Measurements from ENCODE around the gene CFAP92.

The CFAP92 gene

DNA sequence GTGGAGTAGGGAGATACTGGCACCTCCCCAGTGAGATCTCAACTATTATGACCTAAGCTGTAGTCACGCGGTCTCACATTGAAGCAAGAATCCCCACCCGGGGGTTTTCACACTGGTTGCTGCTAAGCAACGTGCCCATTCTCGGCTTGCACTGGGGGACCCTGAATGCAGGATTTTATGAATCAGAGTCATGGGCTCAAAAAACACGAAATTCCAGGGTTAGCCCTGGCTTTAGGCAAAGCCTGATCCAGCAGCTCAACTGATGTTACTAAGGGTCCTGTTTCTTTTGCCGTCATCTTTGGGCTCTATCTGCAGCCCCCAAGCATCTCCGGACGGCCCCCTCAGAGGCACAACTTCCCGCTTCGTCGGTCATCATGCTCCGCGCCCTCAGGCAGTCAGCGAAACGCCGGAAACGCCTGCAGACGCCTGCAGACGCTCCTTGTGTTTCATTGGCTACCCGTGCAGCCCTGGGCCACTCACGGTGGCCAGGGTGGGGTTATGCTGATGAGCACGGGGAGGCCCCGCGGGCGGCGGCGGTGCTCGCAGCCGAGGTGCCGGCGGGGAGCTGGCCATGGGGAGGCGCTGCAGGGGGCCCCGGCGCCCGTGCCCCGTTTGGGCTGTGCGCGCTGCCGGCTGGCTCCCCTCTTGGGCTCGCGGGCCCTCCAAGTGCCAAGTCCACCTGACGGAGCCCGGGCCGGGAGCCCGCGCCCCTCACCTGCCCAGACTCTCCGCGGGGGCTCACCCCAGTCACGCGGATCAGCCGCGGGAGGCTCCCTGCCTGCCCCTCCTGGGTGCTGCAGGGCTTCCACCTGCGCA, 33.1 kb upstream of the CFAP92 start:
- Mint-ChIP-seq H3K4me1 (peaks cover 14% of the 10 kb centered on the region), H3K9me3 (peaks cover 4% of the 10 kb centered on the region), H3K4me3 (peak overlapping the region; percentile 61), H3K27ac (no peak overlapping the region), H3K27me3 (ENCODE audit: low read depth, poor library complexity) (peaks cover 27% of the 10 kb centered on the region), H3K36me3 (ENCODE audit: low read depth) (no peaks in the 10 kb centered on the region)
- TF ChIP-seq CTCF (IDR thresholded peaks at IDR 0.05): peak; percentile 54
- DNase-seq: peak; percentile 85

DNA sequence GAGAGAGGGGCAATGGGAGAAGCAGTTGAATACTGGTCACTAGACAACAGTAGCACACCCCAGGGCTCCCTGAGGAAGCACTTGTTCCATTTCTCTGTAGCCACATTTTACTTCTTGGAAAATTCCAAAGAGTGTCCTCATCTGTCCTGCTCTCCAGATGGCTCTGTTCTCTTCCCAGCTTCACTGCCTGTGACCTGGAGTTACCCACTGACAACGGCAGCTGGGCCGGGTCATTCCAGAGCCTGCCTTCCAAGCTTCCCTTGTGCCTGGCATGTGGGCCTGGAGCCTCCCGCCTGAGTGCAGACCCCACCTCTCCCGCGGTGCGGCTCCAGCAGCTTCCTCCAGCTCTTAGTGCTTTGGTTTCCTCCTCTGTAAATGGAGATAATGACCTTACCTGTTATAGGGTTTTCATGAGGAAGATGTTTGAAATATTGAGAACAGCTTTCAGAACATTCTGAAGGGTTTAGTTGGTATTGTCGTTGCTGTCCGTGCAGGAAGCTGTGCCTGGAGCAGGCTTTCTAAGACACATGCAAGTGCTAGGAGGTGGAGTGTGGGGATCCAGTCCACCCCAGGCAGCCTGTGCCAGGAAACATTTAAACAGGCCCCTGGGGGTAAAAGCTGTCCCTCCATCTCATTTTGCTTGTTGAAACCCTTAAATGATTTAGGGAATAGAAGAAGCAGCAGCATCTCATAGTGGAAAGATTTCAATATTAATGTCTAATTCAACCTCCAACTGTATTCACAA, 32.0 kb upstream of the CFAP92 start:
- no peak overlapping the region for H3K27ac Mint-ChIP-seq
- no peak for DNase-seq
- TF ChIP-seq CTCF (IDR thresholded peaks at IDR 0.05): no peak
- H3K4me3 Mint-ChIP-seq: peak overlapping the region; percentile 61
- peaks cover 4% of the 10 kb centered on the region for H3K9me3 Mint-ChIP-seq
- peaks cover 10% of the 10 kb centered on the region for H3K4me1 Mint-ChIP-seq
- peaks cover 30% of the 10 kb centered on the region for H3K27me3 Mint-ChIP-seq (ENCODE audit: low read depth, poor library complexity)
- H3K36me3 Mint-ChIP-seq (ENCODE audit: low read depth): no peaks in the 10 kb centered on the region

GRCh38 chr3:129025108-129025507, 31.2 kb upstream of the CFAP92 start:
- H3K4me1 Mint-ChIP-seq: peaks cover 10% of the 10 kb centered on the region
- TF ChIP-seq CTCF (IDR thresholded peaks at IDR 0.05): no peak

GRCh38 chr3:129023909-129024308, 30.0 kb upstream of the CFAP92 start:
- Mint-ChIP-seq H3K4me3 (no peak overlapping the region), H3K9me3 (peaks cover under 1% of the 10 kb centered on the region), H3K27ac (no peak overlapping the region), H3K27me3 (ENCODE audit: low read depth, poor library complexity) (peaks cover 27% of the 10 kb centered on the region), H3K4me1 (peaks cover 14% of the 10 kb centered on the region), H3K36me3 (ENCODE audit: low read depth) (no peaks in the 10 kb centered on the region)
- DNase-seq: no peak
- no peak for TF ChIP-seq CTCF (IDR thresholded peaks at IDR 0.05)

More at GRCh38 chr3:129025108-129025507, 31.2 kb upstream of the CFAP92 start:
- no peak for DNase-seq
- Mint-ChIP-seq H3K27ac (no peak overlapping the region), H3K4me3 (no peak overlapping the region), H3K36me3 (ENCODE audit: low read depth) (no peaks in the 10 kb centered on the region), H3K27me3 (ENCODE audit: low read depth, poor library complexity) (peaks cover 30% of the 10 kb centered on the region), H3K9me3 (peaks cover 4% of the 10 kb centered on the region)

- Mint-ChIP-seq H3K27me3 (ENCODE audit: low read depth, poor library complexity) (peaks cover 24% of the 10 kb centered on the region), H3K27ac (no peak overlapping the region), H3K36me3 (ENCODE audit: low read depth) (no peaks in the 10 kb centered on the region), H3K4me3 (no peak overlapping the region), H3K4me1 (peaks cover 22% of the 10 kb centered on the region), H3K9me3 (no peaks in the 10 kb centered on the region)
- TF ChIP-seq CTCF (IDR thresholded peaks at IDR 0.05): no peak
- no peak for DNase-seq
These were observed 29.1 kb upstream of the CFAP92 start for GRCh38 chr3:129023008-129023358.
